ENCODE measurements around the gene CERK.

The CERK gene

GRCh38 chr22:46706060-46706459, 32.0 kb downstream of the CERK start:
- Histone ChIP-seq H3K27ac (ENCODE audit: low read length) (no peak overlapping the region), H3F3A (ENCODE audit: insufficient read depth, low read length) (no peaks in the 10 kb centered on the region), H3K36me3 (replicated peaks; ENCODE audit: insufficient read depth, low read length) (peaks cover 13% of the 10 kb centered on the region; the same call in 1 of the 2 replicates), H3K9me2 (replicated peaks; ENCODE audit: insufficient read depth, low read length) (no peaks in the 10 kb centered on the region), H3K9me3 (replicated peaks; ENCODE audit: insufficient read depth, low read length) (no peaks in the 10 kb centered on the region), H3K4me2 (ENCODE audit: low read depth, low read length) (no peak overlapping the region), H3K4me1 (ENCODE audit: low read length) (no peaks in the 10 kb centered on the region), H3K79me2 (ENCODE audit: low read length) (peaks cover 30% of the 10 kb centered on the region), H4K20me1 (ENCODE audit: insufficient read depth, low read length) (no peaks in the 10 kb centered on the region), H2AFZ (ENCODE audit: low read length) (no peak overlapping the region), H3K27me3 (replicated peaks; ENCODE audit: insufficient read depth, low read length) (no peaks in the 10 kb centered on the region), H3K9ac (ENCODE audit: low read length) (no peak overlapping the region), H3K4me3 (ENCODE audit: low read length) (no peak overlapping the region)
- no peak for DNase-seq
- TF ChIP-seq EZH2 (optimal IDR thresholded peaks at IDR 0.05; ENCODE audit: low read depth, low read length) (no peak), EZH2phosphoT487 (IDR thresholded peaks at IDR 0.05; ENCODE audit: low read length) (no peak), CTCF (IDR thresholded peaks at IDR 0.05; ENCODE audit: low read length) (no peak)

- Histone ChIP-seq H3K9me3 (replicated peaks; ENCODE audit: insufficient read depth, low read length) (no peaks in the 10 kb centered on the region), H4K20me1 (ENCODE audit: insufficient read depth, low read length) (no peaks in the 10 kb centered on the region), H3K4me1 (ENCODE audit: low read length) (no peaks in the 10 kb centered on the region), H3K36me3 (replicated peaks; ENCODE audit: insufficient read depth, low read length) (peaks cover 15% of the 10 kb centered on the region; the same call in 1 of the 2 replicates), H3K79me2 (ENCODE audit: low read length) (peaks cover 30% of the 10 kb centered on the region), H3K9me2 (replicated peaks; ENCODE audit: insufficient read depth, low read length) (no peaks in the 10 kb centered on the region), H3K4me2 (ENCODE audit: low read depth, low read length) (no peak overlapping the region), H3F3A (ENCODE audit: insufficient read depth, low read length) (no peaks in the 10 kb centered on the region), H3K4me3 (ENCODE audit: low read length) (no peak overlapping the region), H2AFZ (ENCODE audit: low read length) (no peak overlapping the region), H3K27ac (ENCODE audit: low read length) (no peak overlapping the region), H3K27me3 (replicated peaks; ENCODE audit: insufficient read depth, low read length) (no peaks in the 10 kb centered on the region), H3K9ac (ENCODE audit: low read length) (no peak overlapping the region)
- no peak for DNase-seq
- no peak for TF ChIP-seq EZH2 (optimal IDR thresholded peaks at IDR 0.05; ENCODE audit: low read depth, low read length)
- no peak for TF ChIP-seq EZH2phosphoT487 (IDR thresholded peaks at IDR 0.05; ENCODE audit: low read length)
- no peak for TF ChIP-seq CTCF (IDR thresholded peaks at IDR 0.05; ENCODE audit: low read length)
Observed at GRCh38 chr22:46703996-46704370, 34.1 kb downstream of the CERK start.

- Histone ChIP-seq H3K4me2 (ENCODE audit: low read depth, low read length) (no peak overlapping the region), H3K27me3 (replicated peaks; ENCODE audit: insufficient read depth, low read length) (no peaks in the 10 kb centered on the region), H3K9me2 (replicated peaks; ENCODE audit: insufficient read depth, low read length) (no peaks in the 10 kb centered on the region), H3K79me2 (ENCODE audit: low read length) (peaks cover 28% of the 10 kb centered on the region), H4K20me1 (ENCODE audit: insufficient read depth, low read length) (no peaks in the 10 kb centered on the region), H3K27ac (ENCODE audit: low read length) (no peak overlapping the region), H2AFZ (ENCODE audit: low read length) (no peak overlapping the region), H3K36me3 (replicated peaks; ENCODE audit: insufficient read depth, low read length) (0 out of 2 replicates have a peak, but pooled peaks cover 14% of the 10 kb centered on the region), H3K4me3 (ENCODE audit: low read length) (no peak overlapping the region), H3K9ac (ENCODE audit: low read length) (no peak overlapping the region), H3K4me1 (ENCODE audit: low read length) (no peaks in the 10 kb centered on the region), H3F3A (ENCODE audit: insufficient read depth, low read length) (no peaks in the 10 kb centered on the region), H3K9me3 (replicated peaks; ENCODE audit: insufficient read depth, low read length) (no peaks in the 10 kb centered on the region)
- DNase-seq, result no peak
- TF ChIP-seq EZH2 (optimal IDR thresholded peaks at IDR 0.05; ENCODE audit: low read depth, low read length), result no peak
- no peak for TF ChIP-seq CTCF (IDR thresholded peaks at IDR 0.05; ENCODE audit: low read length)
- no peak for TF ChIP-seq EZH2phosphoT487 (IDR thresholded peaks at IDR 0.05; ENCODE audit: low read length)
Observed at GRCh38 chr22:46703171-46703995, 34.7 kb downstream of the CERK start.
